Fibroblast of lung (primary cell): Measurements from ENCODE around the gene EPS8L1. TPM values are rescaled to one million over a fixed set of nuclear protein-coding genes. Genes with fewer than 3 reads are reported as not detected.
"Not testable (repeated sequence)": the region's sequence is repeated elsewhere in the genome, so short reads cannot be mapped to it uniquely, and the experiment has no call there.

Source experiments
- DNase-seq, 2 donors: peaks; one replicate each; pipeline versions ENCODE4 v3.0.0 to v3.0.0-alpha.2; 2010; ENCODE audit warnings: low read depth in 2 of 2
- H2AFZ ChIP-seq: 2 replicates; pipeline ENCODE4 v1.5.1; 2012; ENCODE audit warnings: low read length, control low read depth, inconsistent platforms
- H3K27ac ChIP-seq: 2 replicates; pipeline ENCODE4 v1.5.1; 2011; ENCODE audit warnings: low read length, control low read depth; ENCODE audit not compliant: insufficient read depth
- H3K27me3 ChIP-seq: 2 replicates; pipeline ENCODE4 v1.5.1; 2011; ENCODE audit warnings: mild to moderate bottlenecking, low read length; ENCODE audit not compliant: control insufficient read depth, insufficient read depth
- H3K36me3 ChIP-seq: 2 replicates; pipeline ENCODE4 v1.5.1; 2011; ENCODE audit warnings: low read length; ENCODE audit not compliant: control insufficient read depth, insufficient read depth
- H3K4me1 ChIP-seq: 2 replicates; pipeline ENCODE4 v1.5.1; 2011; ENCODE audit warnings: low read length; ENCODE audit not compliant: control insufficient read depth, insufficient read depth; ENCODE audit errors: extremely low read depth
- H3K4me2 ChIP-seq: 2 replicates; pipeline ENCODE4 v1.5.1; 2011; ENCODE audit warnings: low read length, control low read depth; ENCODE audit not compliant: insufficient read depth; ENCODE audit errors: extremely low read depth
- H3K4me3 ChIP-seq, 4 experiments: fragments of 200-600 bp in 1 of 4; sonication (generic) in 1 of 4; replicated peaks in 1 of 4; 2 replicates each; pipeline ENCODE4 v1.5.1; 2011 to 2016; ENCODE audit warnings: low read length in 4 of 4, low read depth in 3 of 4, mild to moderate bottlenecking in 3 of 4, control low read depth in 2 of 4, inconsistent platforms in 1 of 4, mixed read lengths in 1 of 4; ENCODE audit not compliant: insufficient read depth in 1 of 4; ENCODE audit errors: control extremely low read depth in 1 of 4
- H3K79me2 ChIP-seq: 2 replicates; pipeline ENCODE4 v1.5.1; 2012; ENCODE audit warnings: mild to moderate bottlenecking, low read length, inconsistent platforms; ENCODE audit not compliant: control insufficient read depth, insufficient read depth
- H3K9ac ChIP-seq: 2 replicates; pipeline ENCODE4 v1.5.1; 2011; ENCODE audit warnings: mild to moderate bottlenecking, low read length, control low read depth; ENCODE audit not compliant: insufficient read depth
- H3K9me3 ChIP-seq: 2 replicates; pipeline ENCODE4 v1.5.1; 2012; ENCODE audit warnings: low read depth, low read length; ENCODE audit not compliant: control insufficient read depth, insufficient read depth
- H4K20me1 ChIP-seq: 2 replicates; pipeline ENCODE4 v1.5.1; 2011; ENCODE audit warnings: low read length; ENCODE audit not compliant: control insufficient read depth, insufficient read depth; ENCODE audit errors: extremely low read depth
- EZH2 ChIP-seq: IDR thresholded peaks from 2 replicates; pipeline ENCODE4 v1.5.1; 2012; ENCODE audit warnings: low read length, control low read depth, mild to moderate bottlenecking; ENCODE audit errors: missing control alignments
- polyA minus RNA-seq: library from RNA; depleted of rRNA, polyadenylated mRNA; stranded (reverse); fragments of >200 nt; gene quantifications from 2 replicates; pipeline ENCODE4 v1.2.3, GENCODE V29; 2011; ENCODE audit warnings: low replicate concordance
- polyA plus RNA-seq, 2 donors: library from polyadenylated mRNA; depleted of rRNA in 1 of 2; stranded (reverse) in 1 of 2; unstranded in 1 of 2; fragments of >200 nt; gene quantifications; 2 replicates each; pipeline ENCODE4 v1.2.1, GENCODE V29; 2011 to 2012; ENCODE audit warnings: missing spikeins in 1 of 2
- total RNA-seq: library from RNA; depleted of rRNA; stranded (reverse); fragments of >200 nt; gene quantifications from 2 replicates; pipeline ENCODE4 v1.2.1, GENCODE V29; 2014
- TF ChIP-seq, protein P1 (sequence below), 2 donors: IDR thresholded peaks in 1 of 2; conservative IDR thresholded peaks in 1 of 2; 1 replicate in 1 of 2; 2 replicates in 1 of 2; pipeline ENCODE4 v1.5.1; 2011 to 2012; ENCODE audit warnings: low read length in 2 of 2, control low read depth in 1 of 2, inconsistent platforms in 1 of 2, low read depth in 1 of 2, mild to moderate bottlenecking in 1 of 2

Gene EPS8L1
- 0.17 and 0.51 TPM in 2 replicates for total RNA-seq
- polyA plus RNA-seq: 1.9 and 2.2 TPM in 2 replicates
- 3.4 and 3.9 TPM in 2 replicates for polyA plus RNA-seq (2012)
- polyA minus RNA-seq: 0.79 and 1.3 TPM in 2 replicates

DNA sequence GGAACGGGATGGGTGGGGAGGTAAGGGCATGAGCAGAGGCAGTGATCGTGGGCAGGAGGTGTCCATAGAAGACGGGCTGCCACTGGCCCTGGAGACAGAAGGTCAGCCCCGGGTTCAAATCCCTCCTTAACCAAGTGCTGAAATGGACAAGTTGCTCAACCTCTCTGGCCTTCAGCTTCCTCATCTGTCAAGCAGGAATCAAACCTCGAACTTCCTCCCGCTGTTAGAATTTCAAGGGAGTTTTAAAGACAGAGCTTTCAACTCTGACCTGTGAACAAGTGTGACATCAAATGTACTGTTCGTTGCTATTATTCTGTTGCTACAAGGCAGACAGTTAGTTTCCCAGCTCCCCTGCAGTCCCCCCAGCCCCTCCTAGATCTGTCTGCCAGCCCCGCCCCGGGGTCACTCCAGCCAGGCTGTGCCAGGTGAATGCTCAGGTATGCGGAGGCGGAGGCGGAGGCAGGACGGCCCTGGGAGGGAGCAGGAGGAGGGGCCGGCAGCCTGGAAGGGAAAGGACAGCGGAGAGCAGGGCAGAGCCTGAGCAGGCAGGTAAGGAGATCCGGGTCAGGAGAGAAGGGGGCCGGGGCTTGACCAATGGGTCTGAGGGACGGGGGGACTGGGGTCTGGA lies at the start of gene EPS8L1:
Gene EPS8L1 (plus strand): TSS at position 499 of the 628 bp plus-strand sequence. CDS start 576 bp downstream, outside the sequence.
- DNase-seq: no peak
- Histone ChIP-seq H3K36me3 (no peaks in the 10 kb centered on the region), H3K9ac (no peak within 1 kb of the TSS), H3K4me2 (no peak within 1 kb of the TSS), H4K20me1 (no peaks in the 10 kb centered on the region), H3K27ac (no peak within 1 kb of the TSS), H3K4me3 (no peak within 1 kb of the TSS), H3K4me1 (no peaks in the 10 kb centered on the region), H3K27me3 (peaks cover 4% of the 10 kb centered on the region), H3K9me3 (no peaks in the 10 kb centered on the region), H2AFZ (no peak within 1 kb of the TSS), H3K79me2 (no peaks in the 10 kb centered on the region)
- TF ChIP-seq, protein P1, sequence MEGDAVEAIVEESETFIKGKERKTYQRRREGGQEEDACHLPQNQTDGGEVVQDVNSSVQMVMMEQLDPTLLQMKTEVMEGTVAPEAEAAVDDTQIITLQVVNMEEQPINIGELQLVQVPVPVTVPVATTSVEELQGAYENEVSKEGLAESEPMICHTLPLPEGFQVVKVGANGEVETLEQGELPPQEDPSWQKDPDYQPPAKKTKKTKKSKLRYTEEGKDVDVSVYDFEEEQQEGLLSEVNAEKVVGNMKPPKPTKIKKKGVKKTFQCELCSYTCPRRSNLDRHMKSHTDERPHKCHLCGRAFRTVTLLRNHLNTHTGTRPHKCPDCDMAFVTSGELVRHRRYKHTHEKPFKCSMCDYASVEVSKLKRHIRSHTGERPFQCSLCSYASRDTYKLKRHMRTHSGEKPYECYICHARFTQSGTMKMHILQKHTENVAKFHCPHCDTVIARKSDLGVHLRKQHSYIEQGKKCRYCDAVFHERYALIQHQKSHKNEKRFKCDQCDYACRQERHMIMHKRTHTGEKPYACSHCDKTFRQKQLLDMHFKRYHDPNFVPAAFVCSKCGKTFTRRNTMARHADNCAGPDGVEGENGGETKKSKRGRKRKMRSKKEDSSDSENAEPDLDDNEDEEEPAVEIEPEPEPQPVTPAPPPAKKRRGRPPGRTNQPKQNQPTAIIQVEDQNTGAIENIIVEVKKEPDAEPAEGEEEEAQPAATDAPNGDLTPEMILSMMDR (conservative IDR thresholded peaks at IDR 0.05 in 1 of 2, IDR thresholded peaks at IDR 0.05 in 1 of 2; ENCODE audit: low read depth in 1 of 2, low read length in 2 of 2): no peak
- TF ChIP-seq EZH2: no peak

DNA sequence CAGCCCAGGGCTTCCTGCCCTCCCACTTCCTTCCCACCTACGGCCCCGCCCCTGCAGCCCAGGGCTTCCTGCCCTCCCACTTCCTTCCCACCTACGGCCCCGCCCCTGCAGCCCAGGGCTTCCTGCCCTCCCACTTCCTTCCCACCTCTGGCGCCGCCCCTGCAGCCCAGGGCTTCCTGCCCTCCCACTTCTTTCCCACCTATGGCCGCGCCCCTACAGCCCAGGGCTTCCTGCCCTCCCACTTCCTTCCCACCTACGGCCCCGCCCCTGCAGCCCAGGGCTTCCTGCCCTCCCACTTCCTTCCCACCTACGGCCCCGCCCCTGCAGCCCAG lies 48.6 kb upstream of the EPS8L1 start:
- not testable (repeated sequence) for H4K20me1 ChIP-seq, H3K79me2 ChIP-seq, H3K4me3 ChIP-seq, H3K9me3 ChIP-seq, H3K4me1 ChIP-seq, H3K36me3 ChIP-seq, DNase-seq, H2AFZ ChIP-seq, H3K9ac ChIP-seq, H3K27me3 ChIP-seq, H3K4me2 ChIP-seq, H3K27ac ChIP-seq

DNA sequence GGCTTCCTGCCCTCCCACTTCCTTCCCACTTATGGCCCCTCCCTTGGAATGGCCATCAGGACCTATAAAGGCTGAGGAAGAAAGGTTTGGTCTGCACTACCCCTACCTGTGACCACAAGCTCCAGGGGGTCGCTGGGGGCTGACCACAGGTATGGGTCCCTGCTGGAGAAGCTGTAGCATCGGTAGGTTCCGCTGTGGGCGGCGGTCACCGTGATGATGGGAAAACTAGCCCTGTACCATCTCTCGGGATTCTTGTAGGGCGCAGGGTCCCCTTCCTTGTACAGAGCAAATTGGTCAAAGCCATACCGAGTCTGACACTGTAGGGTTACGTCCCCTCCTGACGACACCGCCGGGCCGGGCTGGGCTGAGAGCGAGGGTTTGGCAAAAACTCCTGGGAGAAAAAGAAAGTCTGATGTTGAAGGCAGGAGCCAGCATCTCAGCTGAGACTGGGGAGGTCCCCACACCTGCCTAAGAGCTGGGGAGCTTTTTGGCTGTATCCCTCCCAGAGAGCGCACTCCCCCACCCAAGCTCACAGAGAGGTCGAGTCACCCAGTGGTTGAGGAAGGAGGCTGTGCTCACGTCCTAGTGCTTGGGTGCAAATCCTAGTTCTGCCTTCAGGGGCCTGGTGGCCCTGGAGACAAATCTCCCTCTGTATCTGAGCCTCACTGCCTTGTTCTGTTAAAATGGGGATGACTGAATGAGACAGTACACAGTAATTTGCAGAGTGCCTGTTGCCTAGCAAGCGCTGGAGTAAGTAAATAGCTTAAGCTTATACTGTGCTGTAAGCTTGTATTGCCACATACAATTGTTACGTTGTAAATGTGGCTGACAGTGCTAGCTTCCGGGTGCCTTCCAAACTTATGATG lies 48.0 kb upstream of the EPS8L1 start:
- Histone ChIP-seq H4K20me1 (no peaks in the 10 kb centered on the region), H3K9ac (no peak overlapping the region), H2AFZ (no peak overlapping the region), H3K9me3 (no peaks in the 10 kb centered on the region), H3K4me3 (no peak overlapping the region), H3K27ac (no peak overlapping the region), H3K4me1 (no peaks in the 10 kb centered on the region), H3K79me2 (no peaks in the 10 kb centered on the region), H3K36me3 (no peaks in the 10 kb centered on the region), H3K4me2 (no peak overlapping the region), H3K27me3 (no peaks in the 10 kb centered on the region)
- TF ChIP-seq, protein P1 (conservative IDR thresholded peaks at IDR 0.05 in 1 of 2, IDR thresholded peaks at IDR 0.05 in 1 of 2; ENCODE audit: low read depth in 1 of 2, low read length in 2 of 2): no peak
- no peak for TF ChIP-seq EZH2
- DNase-seq: no peak
